Measurements from ENCODE around the gene MAOA.

MAOA gene

DNA sequence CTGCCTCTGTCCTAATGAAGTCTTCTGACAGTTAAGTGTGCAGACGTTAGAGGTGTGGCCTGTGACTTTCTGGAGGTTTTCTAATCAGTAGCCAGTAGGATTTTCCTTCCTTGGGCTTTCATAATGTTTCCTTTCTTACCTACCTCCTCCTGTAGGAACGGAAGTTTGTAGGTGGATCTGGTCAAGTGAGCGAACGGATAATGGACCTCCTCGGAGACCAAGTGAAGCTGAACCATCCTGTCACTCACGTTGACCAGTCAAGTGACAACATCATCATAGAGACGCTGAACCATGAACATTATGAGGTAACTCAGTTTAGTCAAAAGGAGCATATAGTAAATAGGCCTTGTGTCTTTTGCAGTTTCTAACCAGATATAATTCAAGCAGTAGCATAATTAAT, 75.0 kb downstream of the MAOA start:
- H3K4me3 ChIP-seq (ENCODE audit: low read depth, low read length) = no peak overlapping the region
- no peak for TF ChIP-seq CTCF (IDR thresholded peaks at IDR 0.05; ENCODE audit: low read depth, low read length)
- TF ChIP-seq, protein P1, sequence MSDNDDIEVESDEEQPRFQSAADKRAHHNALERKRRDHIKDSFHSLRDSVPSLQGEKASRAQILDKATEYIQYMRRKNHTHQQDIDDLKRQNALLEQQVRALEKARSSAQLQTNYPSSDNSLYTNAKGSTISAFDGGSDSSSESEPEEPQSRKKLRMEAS (IDR thresholded peaks at IDR 0.05; ENCODE audit: low read depth, low read length) = no peak
- DNase-seq (ENCODE audit: low read depth) = no peak

DNA sequence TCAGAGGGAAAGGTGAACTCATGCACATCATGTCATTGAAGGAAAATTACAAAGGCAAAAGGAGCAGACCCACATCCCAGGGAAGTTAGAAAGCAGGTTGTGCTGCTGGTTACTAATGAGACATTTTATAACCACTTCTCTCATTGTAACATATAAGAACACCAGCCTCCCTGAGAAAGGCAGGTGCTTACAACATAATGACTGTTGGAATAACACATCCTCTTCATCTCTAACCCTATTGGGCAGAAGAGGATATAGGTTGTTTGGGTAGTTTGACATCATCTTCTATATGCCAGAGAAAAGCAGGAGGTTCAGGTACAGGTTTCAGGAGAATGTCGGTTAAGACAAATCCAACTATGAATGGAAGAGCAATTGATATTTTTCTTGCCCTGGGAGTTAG, 77.6 kb downstream of the MAOA start:
- no peak for DNase-seq (ENCODE audit: low read depth)
- no peak for TF ChIP-seq MYC (IDR thresholded peaks at IDR 0.05; ENCODE audit: low read depth, low read length)
- TF ChIP-seq CTCF (IDR thresholded peaks at IDR 0.05; ENCODE audit: low read depth, low read length) = no peak
- no peak for TF ChIP-seq POLR2A (IDR thresholded peaks at IDR 0.05; ENCODE audit: extremely low read depth, insufficient read length)
- TF ChIP-seq, protein P1 (IDR thresholded peaks at IDR 0.05; ENCODE audit: low read depth, low read length) = no peak
- no peak overlapping the region for H3K4me3 ChIP-seq (ENCODE audit: low read depth, low read length)

- no peak for TF ChIP-seq MYC (IDR thresholded peaks at IDR 0.05; ENCODE audit: low read depth, low read length)
- no peak for TF ChIP-seq CTCF (IDR thresholded peaks at IDR 0.05; ENCODE audit: low read depth, low read length)
- TF ChIP-seq POLR2A (IDR thresholded peaks at IDR 0.05; ENCODE audit: extremely low read depth, insufficient read length) = no peak
- TF ChIP-seq, protein P1 (IDR thresholded peaks at IDR 0.05; ENCODE audit: low read depth, low read length) = no peak
- H3K4me3 ChIP-seq (ENCODE audit: low read depth, low read length) = no peak overlapping the region
- no peak for DNase-seq (ENCODE audit: low read depth)
Measured at GRCh38 chrX:43734444-43734843, 78.3 kb downstream of the MAOA start.

GRCh38 chrX:43735534-43735933, 79.4 kb downstream of the MAOA start:
- no peak for DNase-seq (ENCODE audit: low read depth)
- no peak overlapping the region for H3K4me3 ChIP-seq (ENCODE audit: low read depth, low read length)
- TF ChIP-seq POLR2A (IDR thresholded peaks at IDR 0.05; ENCODE audit: extremely low read depth, insufficient read length) = no peak
- TF ChIP-seq CTCF (IDR thresholded peaks at IDR 0.05; ENCODE audit: low read depth, low read length) = no peak
- no peak for TF ChIP-seq MYC (IDR thresholded peaks at IDR 0.05; ENCODE audit: low read depth, low read length)
- TF ChIP-seq, protein P1 (IDR thresholded peaks at IDR 0.05; ENCODE audit: low read depth, low read length) = no peak

DNA sequence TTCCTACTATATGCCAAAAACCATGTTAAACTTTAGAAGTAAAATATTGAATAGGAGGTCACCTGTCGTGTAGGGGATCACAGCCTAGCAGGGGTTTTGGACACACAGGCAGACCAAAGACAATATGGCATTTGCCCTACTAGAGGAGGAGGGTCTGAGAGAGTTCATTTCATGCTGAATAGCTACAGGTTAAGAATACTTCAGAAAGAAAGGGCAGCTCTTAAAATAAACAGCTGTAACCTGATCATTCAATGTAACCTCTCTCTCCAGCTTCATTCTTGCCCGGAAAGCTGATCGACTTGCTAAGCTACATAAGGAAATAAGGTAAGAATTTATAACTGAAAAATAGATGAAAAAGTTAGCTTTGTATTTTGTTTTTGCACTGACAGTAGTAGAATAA, 79.9 kb downstream of the MAOA start:
- TF ChIP-seq CTCF (IDR thresholded peaks at IDR 0.05; ENCODE audit: low read depth, low read length) (no peak), POLR2A (IDR thresholded peaks at IDR 0.05; ENCODE audit: extremely low read depth, insufficient read length) (no peak), MYC (IDR thresholded peaks at IDR 0.05; ENCODE audit: low read depth, low read length) (no peak)
- TF ChIP-seq, protein P1 (IDR thresholded peaks at IDR 0.05; ENCODE audit: low read depth, low read length) = no peak

More for the DNA sequence above, 79.9 kb downstream of the MAOA start:
- no peak overlapping the region for H3K4me3 ChIP-seq (ENCODE audit: low read depth, low read length)
- no peak for DNase-seq (ENCODE audit: low read depth)

Data from NB4 (cell line).